Measurements from ENCODE around the gene WWP2.

WWP2 gene

DNA sequence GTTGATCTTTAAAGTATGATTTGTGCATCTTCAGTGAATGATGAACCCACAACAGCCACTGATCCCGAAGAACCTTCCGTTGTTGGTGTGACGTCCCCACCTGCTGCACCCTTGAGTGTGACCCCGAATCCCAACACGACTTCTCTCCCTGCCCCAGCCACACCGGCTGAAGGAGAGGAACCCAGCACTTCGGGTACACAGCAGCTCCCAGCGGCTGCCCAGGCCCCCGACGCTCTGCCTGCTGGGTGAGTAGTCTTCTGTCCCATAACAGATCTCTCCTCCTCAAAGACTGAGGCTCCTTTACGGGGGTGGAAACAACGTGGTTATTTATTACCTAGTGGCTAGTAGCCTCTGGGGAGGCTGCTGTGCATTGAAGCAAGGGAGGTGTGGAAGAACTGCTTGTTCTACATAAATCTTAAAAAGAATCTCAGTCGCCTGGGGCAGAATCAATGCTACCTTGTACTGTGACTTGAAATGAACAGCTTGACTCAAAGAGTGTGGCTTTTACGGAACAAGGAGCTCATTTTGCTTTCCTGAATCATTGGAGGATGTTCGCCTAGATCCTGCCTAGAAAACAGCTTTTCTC is 126.0 kb downstream of the WWP2 start:
- Mint-ChIP-seq H3K36me3 (ENCODE audit: low read depth) (peaks cover 15% of the 10 kb centered on the region), H3K27me3 (no peaks in the 10 kb centered on the region), H3K27ac (no peak overlapping the region), H3K4me3 (no peak overlapping the region), H3K4me1 (peaks cover 16% of the 10 kb centered on the region), H3K9me3 (no peaks in the 10 kb centered on the region)
- ATAC-seq, result no peak
- DNase-seq, result no peak

DNA sequence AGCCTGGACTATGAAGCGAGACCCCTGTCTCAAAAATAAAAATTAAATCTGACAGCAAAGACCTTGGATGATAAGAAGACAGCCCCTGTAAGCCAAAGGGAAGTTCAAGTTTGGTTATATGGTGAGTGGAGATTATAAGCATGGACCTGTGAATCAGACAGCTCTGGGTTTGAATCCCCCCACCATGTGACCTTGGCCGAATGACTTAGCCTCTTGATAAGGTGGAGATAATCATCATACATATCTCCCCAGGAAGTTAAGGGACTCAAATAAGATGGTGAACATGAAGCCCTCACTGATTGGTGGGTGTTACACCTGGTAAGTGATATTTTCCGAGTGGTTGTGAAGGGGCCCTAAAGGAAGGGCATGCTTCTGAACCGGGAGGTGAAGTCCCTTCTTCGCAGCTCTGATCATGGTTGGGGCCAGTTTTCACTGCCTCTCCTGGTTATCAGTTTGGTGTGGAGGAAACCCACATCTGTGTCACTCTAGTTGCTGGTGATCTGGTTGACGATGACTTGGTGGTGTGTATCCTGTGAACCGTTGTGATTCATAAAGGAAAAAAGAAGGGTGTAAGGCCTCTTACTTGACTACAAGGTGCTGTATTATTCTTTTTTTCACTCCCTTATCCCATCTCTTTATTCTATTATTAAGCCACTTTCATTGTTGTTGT is 127.3 kb downstream of the WWP2 start:
- H3K27ac Mint-ChIP-seq, result peak overlapping the region; percentile 62

DNA sequence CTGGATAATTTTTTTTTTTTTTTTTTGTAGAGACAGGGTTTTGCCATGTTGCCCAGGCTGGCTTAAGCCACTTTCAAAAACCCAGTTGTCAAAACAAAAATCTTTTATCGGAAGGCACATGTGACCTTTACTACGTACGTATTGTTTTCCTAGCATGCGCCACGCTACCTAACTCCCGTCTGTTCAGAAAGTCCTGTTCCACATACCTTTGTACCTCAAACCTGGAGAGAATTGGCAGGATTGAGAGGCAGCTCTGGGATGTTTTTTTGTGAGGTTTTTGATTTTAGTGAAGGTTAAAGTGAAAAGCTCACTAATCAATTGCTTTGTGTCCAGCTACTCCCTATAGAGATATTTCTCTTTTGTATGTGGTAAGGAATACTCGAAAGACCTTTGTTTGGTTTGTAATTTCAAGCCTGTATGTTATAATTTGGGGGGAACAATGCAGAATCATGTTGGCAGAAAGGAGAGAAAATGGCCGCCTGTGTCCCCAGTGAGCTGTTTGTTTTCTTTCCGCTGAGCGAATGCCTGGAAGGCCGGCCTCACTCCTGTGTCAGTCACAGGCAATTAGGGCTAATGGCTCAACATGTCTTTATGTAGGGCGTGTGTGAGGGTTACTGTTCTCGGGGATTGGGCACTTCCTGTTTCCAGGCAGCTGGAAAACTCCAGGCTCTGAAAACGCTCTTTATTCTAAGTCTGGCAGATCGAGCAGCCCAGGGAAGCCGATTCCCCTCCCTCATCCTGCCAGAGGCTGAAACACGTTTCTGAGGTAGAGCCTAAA is 128.2 kb downstream of the WWP2 start:
- Mint-ChIP-seq H3K4me3 (no peak overlapping the region), H3K27me3 (no peaks in the 10 kb centered on the region), H3K36me3 (ENCODE audit: low read depth) (peaks cover 15% of the 10 kb centered on the region), H3K27ac (peak overlapping the region; percentile 62), H3K9me3 (no peaks in the 10 kb centered on the region), H3K4me1 (peaks cover 16% of the 10 kb centered on the region)
- ATAC-seq (no peak), DNase-seq (no peak)

More for the DNA sequence above, 127.3 kb downstream of the WWP2 start:
- Mint-ChIP-seq H3K9me3 (no peaks in the 10 kb centered on the region), H3K4me3 (no peak overlapping the region), H3K4me1 (peaks cover 16% of the 10 kb centered on the region), H3K27me3 (no peaks in the 10 kb centered on the region), H3K36me3 (ENCODE audit: low read depth) (peaks cover 15% of the 10 kb centered on the region)
- DNase-seq (peak; percentile 27), ATAC-seq (peak; percentile 94)

DNA sequence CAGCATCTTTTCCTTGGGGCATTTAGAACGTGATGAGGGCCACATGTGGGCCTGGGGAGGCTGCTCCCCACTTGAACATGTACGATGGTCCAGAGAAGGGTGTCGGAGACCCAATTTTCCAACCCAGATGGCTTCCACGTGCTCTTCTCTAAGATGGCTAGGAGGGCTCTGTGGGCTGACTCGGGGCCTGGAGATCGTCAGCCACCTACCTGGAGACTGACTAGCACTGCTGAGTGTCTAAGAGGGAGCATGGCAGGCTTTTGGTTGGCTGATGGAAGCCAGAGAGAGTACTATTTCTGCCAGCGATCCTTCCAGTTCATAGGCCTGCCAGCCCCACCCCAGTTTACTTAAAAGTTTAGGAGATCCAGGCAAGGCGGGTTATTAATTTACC is 128.8 kb downstream of the WWP2 start:
- ATAC-seq, result no peak
- peaks cover 15% of the 10 kb centered on the region for H3K36me3 Mint-ChIP-seq (ENCODE audit: low read depth)
- H3K9me3 Mint-ChIP-seq, result no peaks in the 10 kb centered on the region
- no peak for DNase-seq
- no peak overlapping the region for H3K4me3 Mint-ChIP-seq
- H3K27ac Mint-ChIP-seq, result peak overlapping the region; percentile 42
- peaks cover 16% of the 10 kb centered on the region for H3K4me1 Mint-ChIP-seq
- no peaks in the 10 kb centered on the region for H3K27me3 Mint-ChIP-seq

DNA sequence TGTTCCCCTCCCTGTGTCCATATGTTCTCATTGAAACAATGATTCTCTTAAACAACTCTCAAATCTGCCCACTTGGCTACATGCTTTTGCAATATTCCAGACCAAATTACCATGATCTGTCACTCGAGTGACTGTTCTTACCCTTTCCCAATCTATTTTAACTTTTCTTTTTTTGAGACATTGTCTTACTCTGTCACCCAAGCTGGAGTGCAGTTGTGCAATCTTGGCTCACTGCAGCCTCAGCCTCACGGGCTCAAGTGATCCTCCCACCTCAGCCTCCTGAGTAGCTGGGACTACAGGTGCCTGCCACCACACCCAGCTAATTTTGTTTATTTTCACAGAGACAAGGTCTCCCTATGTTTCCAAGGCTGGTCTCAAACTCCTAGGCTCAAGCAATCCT is 130.2 kb downstream of the WWP2 start:
- Mint-ChIP-seq H3K4me3 (no peak overlapping the region), H3K9me3 (no peaks in the 10 kb centered on the region), H3K4me1 (peaks cover 16% of the 10 kb centered on the region), H3K27ac (no peak overlapping the region), H3K36me3 (ENCODE audit: low read depth) (peaks cover 15% of the 10 kb centered on the region), H3K27me3 (no peaks in the 10 kb centered on the region)
- ATAC-seq, result no peak
- DNase-seq, result no peak

DNA sequence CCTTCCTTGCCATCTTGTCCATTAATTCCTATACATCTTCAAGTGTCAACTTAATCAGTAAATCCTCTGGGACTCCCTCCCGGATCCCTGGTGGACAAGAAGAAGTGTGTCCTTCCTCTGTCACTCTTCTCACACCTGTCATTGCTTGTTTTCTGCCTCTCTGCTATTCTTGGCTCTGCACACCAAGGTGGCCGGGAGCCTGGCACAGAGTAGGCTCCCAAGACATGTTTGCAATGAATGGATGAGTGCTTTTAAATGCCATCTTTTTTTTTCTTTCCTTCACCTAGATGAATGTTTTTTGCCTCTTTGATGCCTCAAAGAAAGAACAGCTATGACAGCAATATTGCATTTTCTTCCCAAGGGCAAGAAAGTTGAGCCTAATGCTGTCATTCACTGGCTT is 131.0 kb downstream of the WWP2 start:
- Mint-ChIP-seq H3K27me3 (no peaks in the 10 kb centered on the region), H3K9me3 (no peaks in the 10 kb centered on the region), H3K27ac (no peak overlapping the region), H3K4me1 (peaks cover 16% of the 10 kb centered on the region), H3K4me3 (no peak overlapping the region), H3K36me3 (ENCODE audit: low read depth) (peaks cover 13% of the 10 kb centered on the region)
- DNase-seq (no peak), ATAC-seq (no peak)

DNA sequence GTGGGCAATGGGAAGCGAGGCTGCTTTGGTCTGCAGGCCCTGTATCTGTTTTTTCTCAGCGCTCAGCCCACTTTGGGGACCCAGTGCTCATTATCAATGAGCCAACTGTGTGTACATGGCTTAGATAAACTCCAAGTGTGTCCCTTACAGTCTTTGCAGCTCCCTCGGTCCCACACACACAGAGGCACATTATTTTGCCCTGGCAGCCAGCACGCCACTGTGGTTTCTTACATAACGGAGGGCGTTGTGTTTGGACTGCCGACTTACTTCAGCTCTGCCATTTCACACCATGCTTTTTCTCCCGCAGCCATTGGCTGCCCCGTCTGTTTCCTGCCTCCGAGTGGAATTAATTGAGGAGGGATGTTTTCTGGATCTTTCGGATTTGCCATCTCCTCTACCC is 132.5 kb downstream of the WWP2 start:
- Mint-ChIP-seq H3K4me1 (peaks cover 7% of the 10 kb centered on the region), H3K27me3 (no peaks in the 10 kb centered on the region), H3K9me3 (no peaks in the 10 kb centered on the region), H3K27ac (no peak overlapping the region), H3K36me3 (ENCODE audit: low read depth) (peaks cover 3% of the 10 kb centered on the region), H3K4me3 (no peak overlapping the region)
- ATAC-seq (no peak), DNase-seq (no peak)

DNA sequence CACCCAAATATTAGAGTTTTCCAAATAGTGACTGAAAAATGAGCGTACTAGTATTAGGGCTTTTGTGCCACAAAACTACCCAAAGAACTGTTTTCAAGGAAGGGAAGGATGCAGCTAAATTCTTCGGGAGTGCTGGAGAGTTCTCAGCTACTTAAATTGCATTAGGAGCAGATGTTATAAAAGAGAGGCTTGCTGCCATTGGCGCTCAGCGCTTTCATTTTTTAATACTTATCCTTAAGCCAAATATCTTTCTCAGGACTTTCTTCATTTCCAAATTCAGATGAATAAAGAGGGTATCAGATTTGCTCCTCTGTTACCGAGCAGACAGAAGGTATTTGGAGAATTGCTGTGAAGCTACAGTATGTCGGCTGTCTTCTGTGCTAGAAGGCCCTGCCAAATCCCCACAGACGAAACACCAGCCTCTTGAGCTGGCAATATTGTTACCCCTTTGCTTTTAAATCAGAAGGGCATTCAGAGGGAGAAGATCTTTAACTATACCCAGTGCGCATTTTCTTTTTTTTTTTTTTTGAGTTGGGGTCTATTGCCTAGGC is 141.8 kb downstream of the WWP2 start:
- DNase-seq (no peak), ATAC-seq (no peak)
- H3K36me3 Mint-ChIP-seq (ENCODE audit: low read depth), result peaks cover 2% of the 10 kb centered on the region
- no peak overlapping the region for H3K27ac Mint-ChIP-seq
- no peak overlapping the region for H3K4me3 Mint-ChIP-seq
- H3K4me1 Mint-ChIP-seq, result no peaks in the 10 kb centered on the region
- no peaks in the 10 kb centered on the region for H3K27me3 Mint-ChIP-seq
- H3K9me3 Mint-ChIP-seq, result no peaks in the 10 kb centered on the region

DNA sequence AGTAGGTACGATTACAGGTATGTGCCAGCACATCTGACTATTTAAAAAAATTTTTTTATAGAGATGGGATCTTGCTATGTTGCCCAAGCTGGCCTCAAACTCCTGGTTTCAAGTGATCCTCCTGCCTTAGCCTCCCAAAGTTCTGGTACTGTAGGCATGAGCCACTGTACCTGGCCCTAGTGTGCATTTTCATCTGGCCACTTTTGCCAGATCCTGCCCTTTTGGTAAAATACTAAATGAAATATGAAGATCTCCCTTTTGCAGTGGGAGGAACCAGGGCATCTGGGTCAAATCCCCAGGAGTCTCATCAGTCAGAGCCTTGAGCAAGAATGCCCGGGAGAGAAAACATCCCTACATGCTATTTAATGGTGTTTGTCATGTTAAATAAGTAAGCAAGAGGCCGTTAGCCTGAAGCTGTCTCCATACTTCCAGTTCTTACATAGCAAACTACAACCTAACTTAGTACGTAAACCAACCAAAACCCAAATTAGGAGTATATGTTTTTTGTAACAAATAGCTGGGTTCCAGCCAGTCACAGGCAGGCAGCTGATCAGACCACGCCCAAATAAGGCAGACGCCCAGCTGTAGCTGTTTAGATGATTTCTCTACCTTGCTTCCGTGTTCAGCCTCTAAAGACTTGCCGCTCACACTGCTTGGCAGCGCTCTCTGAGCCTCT is 142.5 kb downstream of the WWP2 start:
- Mint-ChIP-seq H3K36me3 (ENCODE audit: low read depth) (peaks cover 5% of the 10 kb centered on the region), H3K9me3 (no peaks in the 10 kb centered on the region), H3K4me3 (no peak overlapping the region), H3K27ac (no peak overlapping the region), H3K27me3 (no peaks in the 10 kb centered on the region), H3K4me1 (no peaks in the 10 kb centered on the region)
- DNase-seq, result no peak
- ATAC-seq, result no peak

DNA sequence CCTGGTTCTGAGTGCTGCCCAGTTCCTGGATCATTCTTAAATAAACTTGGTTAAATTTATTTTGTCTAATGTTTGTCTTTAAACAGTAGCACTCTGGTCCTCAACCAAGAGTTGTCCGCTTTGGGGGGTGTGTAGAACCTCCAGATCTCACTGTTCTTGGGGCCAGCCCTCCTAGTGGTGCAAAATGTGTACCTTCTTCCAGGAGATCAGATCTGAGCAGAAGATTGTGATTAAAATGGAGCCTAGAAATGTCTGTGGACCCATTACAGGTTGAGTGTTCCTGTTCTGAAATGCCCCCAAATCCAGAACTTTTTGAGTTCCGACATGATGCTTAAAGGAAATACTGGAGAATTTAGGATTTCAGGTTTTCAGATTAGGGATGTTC is 143.0 kb downstream of the WWP2 start:
- DNase-seq, result no peak
- H3K27ac Mint-ChIP-seq, result no peak overlapping the region
- H3K4me3 Mint-ChIP-seq, result no peak overlapping the region
- no peaks in the 10 kb centered on the region for H3K4me1 Mint-ChIP-seq
- no peaks in the 10 kb centered on the region for H3K27me3 Mint-ChIP-seq
- no peak for ATAC-seq
- peaks cover 7% of the 10 kb centered on the region for H3K36me3 Mint-ChIP-seq (ENCODE audit: low read depth)
- H3K9me3 Mint-ChIP-seq, result no peaks in the 10 kb centered on the region

DNA sequence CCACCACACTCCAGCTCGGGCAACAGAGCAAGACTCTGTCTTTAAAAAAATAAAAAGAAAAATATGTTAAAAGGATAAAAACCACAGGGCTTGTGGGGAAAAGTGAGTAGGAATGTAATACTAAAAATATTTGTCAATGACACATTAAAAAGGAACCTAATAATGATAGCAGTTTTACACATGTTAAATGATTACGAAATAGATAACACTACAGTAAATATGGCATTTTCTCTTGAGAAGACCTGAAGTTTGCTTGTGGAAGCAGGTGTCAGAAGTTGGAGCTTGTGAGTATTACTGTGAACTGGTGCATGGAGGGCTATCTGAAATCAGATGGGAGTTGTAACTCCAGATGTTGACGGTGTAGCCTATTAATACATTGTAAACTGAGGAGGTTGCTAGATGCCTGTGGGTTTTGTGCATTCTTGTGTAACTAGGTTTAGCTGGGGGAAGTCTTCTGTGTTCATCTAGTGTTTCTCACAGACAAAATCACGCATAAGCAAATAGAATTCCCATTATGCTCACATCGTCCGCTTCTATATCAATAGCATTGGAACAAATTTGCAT is 144.8 kb downstream of the WWP2 start:
- ATAC-seq (no peak), DNase-seq (no peak)
- H3K4me3 Mint-ChIP-seq, result no peak overlapping the region
- H3K9me3 Mint-ChIP-seq, result no peaks in the 10 kb centered on the region
- no peaks in the 10 kb centered on the region for H3K27me3 Mint-ChIP-seq
- H3K27ac Mint-ChIP-seq, result no peak overlapping the region
- H3K4me1 Mint-ChIP-seq, result no peaks in the 10 kb centered on the region
- peaks cover 10% of the 10 kb centered on the region for H3K36me3 Mint-ChIP-seq (ENCODE audit: low read depth)

DNA sequence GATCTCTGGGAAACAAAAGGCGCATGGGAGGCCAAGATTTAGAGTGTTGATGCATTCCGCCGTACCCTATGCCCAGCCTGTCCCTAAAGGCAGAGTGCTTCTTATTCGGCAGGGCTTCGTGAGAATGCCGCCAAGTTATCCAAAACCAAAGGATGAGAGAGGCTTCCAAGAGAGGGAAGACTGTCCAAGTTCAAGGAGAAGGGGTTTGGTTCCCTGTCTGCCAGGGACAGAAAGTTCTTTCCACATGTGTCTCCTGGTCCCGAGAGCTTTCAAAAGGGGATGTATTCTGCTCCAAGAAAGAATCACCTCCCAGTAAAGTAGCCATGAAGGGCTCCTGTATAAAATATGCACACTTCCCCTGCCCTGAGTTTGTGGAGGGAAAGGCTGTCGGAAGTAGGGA is 146.9 kb downstream of the WWP2 start:
- H3K9me3 Mint-ChIP-seq, result no peaks in the 10 kb centered on the region
- peaks cover 8% of the 10 kb centered on the region for H3K36me3 Mint-ChIP-seq (ENCODE audit: low read depth)
- H3K27me3 Mint-ChIP-seq, result no peaks in the 10 kb centered on the region
- no peaks in the 10 kb centered on the region for H3K4me1 Mint-ChIP-seq
- ATAC-seq (no peak), DNase-seq (no peak)
- no peak overlapping the region for H3K27ac Mint-ChIP-seq
- no peak overlapping the region for H3K4me3 Mint-ChIP-seq

DNA sequence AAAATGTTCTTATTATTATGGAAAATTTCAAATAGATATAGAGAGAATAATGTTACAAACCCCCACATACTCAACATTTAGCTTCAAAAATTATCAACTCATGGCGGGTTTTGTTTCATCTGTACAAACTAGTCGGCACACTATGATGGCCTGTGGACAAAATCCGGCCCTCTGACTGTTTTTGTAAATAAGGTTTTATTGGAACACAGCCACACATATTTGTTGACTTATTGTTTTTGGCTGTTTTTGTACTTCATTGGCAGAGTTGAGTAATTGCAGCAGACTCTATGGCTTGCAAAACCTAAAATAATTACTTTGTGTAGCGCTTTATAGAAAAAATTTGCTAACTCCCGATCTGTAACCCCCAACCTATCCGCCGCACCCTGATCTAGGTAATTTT is 147.6 kb downstream of the WWP2 start:
- Mint-ChIP-seq H3K4me3 (no peak overlapping the region), H3K27me3 (no peaks in the 10 kb centered on the region), H3K36me3 (ENCODE audit: low read depth) (peaks cover 8% of the 10 kb centered on the region), H3K27ac (no peak overlapping the region), H3K4me1 (no peaks in the 10 kb centered on the region), H3K9me3 (no peaks in the 10 kb centered on the region)
- DNase-seq (no peak), ATAC-seq (no peak)

DNA sequence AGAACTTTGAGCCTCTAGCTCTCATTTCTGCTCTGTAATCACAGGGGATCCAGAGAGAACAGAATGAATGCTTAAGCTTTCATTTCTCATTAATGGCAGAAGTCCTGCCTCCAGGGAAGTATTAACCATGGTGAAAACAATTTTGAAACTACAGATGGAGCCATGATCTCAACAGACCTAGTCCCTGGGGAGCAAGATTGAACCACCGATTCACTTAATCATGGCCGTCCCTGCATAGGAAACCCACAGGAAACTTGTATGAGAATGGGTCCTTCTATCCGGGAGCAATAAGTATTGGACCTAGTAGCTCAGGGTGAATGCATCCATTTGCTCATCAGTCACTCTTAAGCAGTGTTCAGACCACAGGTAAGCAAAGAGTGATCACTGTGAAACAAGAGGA is 148.8 kb downstream of the WWP2 start:
- Mint-ChIP-seq H3K4me1 (no peaks in the 10 kb centered on the region), H3K4me3 (no peak overlapping the region), H3K9me3 (no peaks in the 10 kb centered on the region), H3K27ac (no peak overlapping the region), H3K36me3 (ENCODE audit: low read depth) (peaks cover 8% of the 10 kb centered on the region), H3K27me3 (no peaks in the 10 kb centered on the region)
- ATAC-seq, result no peak
- no peak for DNase-seq

All from activated naive CD8-positive, alpha-beta T cell treated with anti-CD3 and anti-CD28 coated beads, Interleukin-2, amount 50 U/mL, for 24 hours (primary cell).